K562 (cell line): ENCODE results near the gene AKR1A1. TPM values are rescaled to one million over a fixed set of nuclear protein-coding genes. Genes with fewer than 3 reads are reported as not detected.
A peak's percentile ranks its signal among the peaks of the same experiment; 100 is the strongest.

Source experiments
- CCNT2 ChIP-seq: IDR thresholded peaks from 2 replicates; pipeline ENCODE4 v1.6.1; 2011; ENCODE audit warnings: borderline replicate concordance, low read depth, mild to moderate bottlenecking, moderate library complexity, mixed read lengths, low read length; ENCODE audit not compliant: insufficient read length; ENCODE audit errors: extremely low read depth
- NCOA4 ChIP-seq: fragments of 450-650 bp; IDR thresholded peaks from 2 replicates; pipeline ENCODE4 v1.6.1; 2018; ENCODE audit warnings: mild to moderate bottlenecking; ENCODE audit not compliant: partially characterized antibody
- NR2C1 ChIP-seq, 2 experiments: fragments of 450-650 bp; IDR thresholded peaks; 2 replicates each; pipeline ENCODE4 v1.6.1; 2017; ENCODE audit warnings: mild to moderate bottlenecking in 2 of 2, antibody characterized with exemption in 1 of 2, inconsistent platforms in 1 of 2, missing compliant biosample characterization in 1 of 2, missing genetic modification characterization in 1 of 2
- TBP ChIP-seq: optimal IDR thresholded peaks from 2 replicates; pipeline ENCODE3; 2011; ENCODE audit warnings: low read depth, low read length, improper control_type of control experiment
- ZKSCAN1 ChIP-seq: fragments of 150-350 bp; IDR thresholded peaks from 2 replicates; pipeline ENCODE4 v1.6.1; 2016; ENCODE audit warnings: low read depth, low read length
- ZNF311 ChIP-seq: fragments of 250-450 bp; sonication (Bioruptor Pico); IDR thresholded peaks from 2 replicates; pipeline ENCODE4 v1.4.0; 2020; ENCODE audit warnings: mild to moderate bottlenecking, moderate library complexity
- ZNF740 ChIP-seq, 3 experiments: fragments of 200-800 bp in 1 of 3; sonication (Bioruptor generic) in 1 of 3; sonication (generic) in 1 of 3; formaldehyde crosslinking in 1 of 3; IDR thresholded peaks; 2 replicates each; pipeline versions ENCODE4 v1.6.1 to v1.8.0; 2016 to 2022; ENCODE audit warnings: mild to moderate bottlenecking in 2 of 3, missing compliant biosample characterization in 2 of 3, missing genetic modification characterization in 2 of 3, missing genetic modification reagents in 1 of 3
- ZNF75A ChIP-seq: fragments of 450-650 bp; formaldehyde crosslinking; IDR thresholded peaks from 2 replicates; pipeline ENCODE4 v1.4.0; 2020; ENCODE audit warnings: mild to moderate bottlenecking
- polyA plus RNA-seq, 8 experiments: library from polyadenylated mRNA; depleted of rRNA in 4 of 8; stranded (reverse) in 5 of 8; unstranded in 3 of 8; fragments of >200 nt; fragmentation: Nextera tagmentation in 2 of 8; fragmentation: Illumina TruSeq in 1 of 8; extraction: Ambion mirVana in 2 of 8; extraction: Trizol in 1 of 8; gene quantifications; 2 replicates each; pipeline versions ENCODE4 v1.2.1 to v1.2.3, GENCODE V29; 2011 to 2014; ENCODE audit warnings: inconsistent platforms in 1 of 8, missing spikeins in 1 of 8
- total RNA-seq, 7 experiments: library from RNA; depleted of rRNA in 6 of 7; stranded (reverse); fragments of >200 nt in 6 of 7; fragmentation: Illumina TruSeq in 2 of 7; extraction: Trizol in 2 of 7; gene quantifications; 2 replicates each; pipeline versions ENCODE4 v1.2.1 to v1.2.3, GENCODE V29; 2011 to 2021; ENCODE audit warnings: low replicate concordance in 1 of 7
- TF ChIP-seq, protein P1 (sequence below), 3 experiments: IDR thresholded peaks in 2 of 3; conservative IDR thresholded peaks in 1 of 3; 2 replicates each; pipeline ENCODE4 v1.5.1; 2011 to 2012; ENCODE audit warnings: low read length in 3 of 3, mild to moderate bottlenecking in 3 of 3, control low read depth in 2 of 3, improper control_type of control experiment in 1 of 3, inconsistent platforms in 1 of 3, low read depth in 1 of 3, mixed read lengths in 1 of 3, moderate library complexity in 1 of 3; ENCODE audit not compliant: insufficient read depth in 2 of 3
- TF ChIP-seq, protein P2 (sequence below): fragments of 450-650 bp; IDR thresholded peaks from 2 replicates; pipeline ENCODE4 v1.6.1; 2016; ENCODE audit warnings: low read depth, mild to moderate bottlenecking, moderate library complexity
- TF ChIP-seq, protein P3 (sequence below): fragments of 200-800 bp; sonication (Bioruptor generic); IDR thresholded peaks from 2 replicates; pipeline ENCODE4 v1.6.1; 2017; ENCODE audit warnings: missing genetic modification characterization, missing compliant biosample characterization

The AKR1A1 gene
- total and polyA plus RNA-seq, 9 of the 15 experiments (the other 6 are each of a cell fraction or from before 2014, with no cell fraction given): 68.6 to 211 (median 132) TPM

- peak; percentile 4; the same call in 1 of the 2 replicates for TF ChIP-seq ZKSCAN1
- TF ChIP-seq, protein P1, sequence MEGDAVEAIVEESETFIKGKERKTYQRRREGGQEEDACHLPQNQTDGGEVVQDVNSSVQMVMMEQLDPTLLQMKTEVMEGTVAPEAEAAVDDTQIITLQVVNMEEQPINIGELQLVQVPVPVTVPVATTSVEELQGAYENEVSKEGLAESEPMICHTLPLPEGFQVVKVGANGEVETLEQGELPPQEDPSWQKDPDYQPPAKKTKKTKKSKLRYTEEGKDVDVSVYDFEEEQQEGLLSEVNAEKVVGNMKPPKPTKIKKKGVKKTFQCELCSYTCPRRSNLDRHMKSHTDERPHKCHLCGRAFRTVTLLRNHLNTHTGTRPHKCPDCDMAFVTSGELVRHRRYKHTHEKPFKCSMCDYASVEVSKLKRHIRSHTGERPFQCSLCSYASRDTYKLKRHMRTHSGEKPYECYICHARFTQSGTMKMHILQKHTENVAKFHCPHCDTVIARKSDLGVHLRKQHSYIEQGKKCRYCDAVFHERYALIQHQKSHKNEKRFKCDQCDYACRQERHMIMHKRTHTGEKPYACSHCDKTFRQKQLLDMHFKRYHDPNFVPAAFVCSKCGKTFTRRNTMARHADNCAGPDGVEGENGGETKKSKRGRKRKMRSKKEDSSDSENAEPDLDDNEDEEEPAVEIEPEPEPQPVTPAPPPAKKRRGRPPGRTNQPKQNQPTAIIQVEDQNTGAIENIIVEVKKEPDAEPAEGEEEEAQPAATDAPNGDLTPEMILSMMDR (IDR thresholded peaks at IDR 0.05 in 2 of 3, conservative IDR thresholded peaks at IDR 0.05 in 1 of 3; ENCODE audit: insufficient read depth in 2 of 3, low read depth in 1 of 3, low read length in 3 of 3): peak in 1 of 3 experiments; percentile 11; a peak in 1 of 6 replicates
- no peak; the same call in 1 of the 2 replicates for TF ChIP-seq ZNF740 (CRISPR knock-in tag; IDR thresholded peaks at IDR 0.05)
- TF ChIP-seq ZNF740 (tag; IDR thresholded peaks at IDR 0.05): no peak
- no peak for TF ChIP-seq ZNF311 (CRISPR knock-in tag)
- peak; percentile 59 for TF ChIP-seq NR2C1 (IDR thresholded peaks at IDR 0.05)
- TF ChIP-seq NR2C1 (tag; IDR thresholded peaks at IDR 0.05): peak; percentile 14; the same call in 1 of the 2 replicates
- peak; percentile 61 for TF ChIP-seq CCNT2
- TF ChIP-seq, protein P2, sequence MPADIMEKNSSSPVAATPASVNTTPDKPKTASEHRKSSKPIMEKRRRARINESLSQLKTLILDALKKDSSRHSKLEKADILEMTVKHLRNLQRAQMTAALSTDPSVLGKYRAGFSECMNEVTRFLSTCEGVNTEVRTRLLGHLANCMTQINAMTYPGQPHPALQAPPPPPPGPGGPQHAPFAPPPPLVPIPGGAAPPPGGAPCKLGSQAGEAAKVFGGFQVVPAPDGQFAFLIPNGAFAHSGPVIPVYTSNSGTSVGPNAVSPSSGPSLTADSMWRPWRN: no peak
- peak; percentile 99 for TF ChIP-seq TBP
- no peak for TF ChIP-seq NCOA4
- TF ChIP-seq ZNF75A (CRISPR knock-in tag): no peak
- TF ChIP-seq, protein P3, sequence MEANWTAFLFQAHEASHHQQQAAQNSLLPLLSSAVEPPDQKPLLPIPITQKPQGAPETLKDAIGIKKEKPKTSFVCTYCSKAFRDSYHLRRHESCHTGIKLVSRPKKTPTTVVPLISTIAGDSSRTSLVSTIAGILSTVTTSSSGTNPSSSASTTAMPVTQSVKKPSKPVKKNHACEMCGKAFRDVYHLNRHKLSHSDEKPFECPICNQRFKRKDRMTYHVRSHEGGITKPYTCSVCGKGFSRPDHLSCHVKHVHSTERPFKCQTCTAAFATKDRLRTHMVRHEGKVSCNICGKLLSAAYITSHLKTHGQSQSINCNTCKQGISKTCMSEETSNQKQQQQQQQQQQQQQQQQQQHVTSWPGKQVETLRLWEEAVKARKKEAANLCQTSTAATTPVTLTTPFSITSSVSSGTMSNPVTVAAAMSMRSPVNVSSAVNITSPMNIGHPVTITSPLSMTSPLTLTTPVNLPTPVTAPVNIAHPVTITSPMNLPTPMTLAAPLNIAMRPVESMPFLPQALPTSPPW (CRISPR knock-in tag): peak; percentile 79; the same call in 1 of the 2 replicates
Observed at GRCh38 chr1:45583666-45584350, 33.2 kb downstream of the AKR1A1 start, which contains the start of gene NASP (continued).
